ENCODE results near the gene CPN1.

Gene CPN1

GRCh38 chr10:100075426-100076220, 6.0 kb downstream of the CPN1 start:
- no peak for DNase-seq

DNA sequence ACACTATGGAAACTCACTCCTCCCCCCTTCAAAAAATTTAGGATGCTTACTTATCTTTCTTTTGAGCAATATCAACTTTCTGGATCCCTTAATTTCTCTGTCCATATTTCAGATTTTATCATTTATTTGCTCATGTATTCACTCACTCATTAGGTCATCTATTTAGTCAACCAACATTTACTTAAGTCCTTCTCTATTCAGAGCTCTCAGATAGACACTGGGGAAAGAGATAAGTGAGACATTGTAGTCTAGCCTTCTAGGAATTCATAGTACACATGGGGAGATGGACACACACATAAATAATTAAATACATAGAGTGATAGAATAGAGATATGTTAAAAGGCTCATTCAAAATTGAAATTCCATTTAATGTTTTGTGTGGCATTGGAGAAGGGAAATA, 9.2 kb downstream of the CPN1 start:
- no peak for DNase-seq

DNA sequence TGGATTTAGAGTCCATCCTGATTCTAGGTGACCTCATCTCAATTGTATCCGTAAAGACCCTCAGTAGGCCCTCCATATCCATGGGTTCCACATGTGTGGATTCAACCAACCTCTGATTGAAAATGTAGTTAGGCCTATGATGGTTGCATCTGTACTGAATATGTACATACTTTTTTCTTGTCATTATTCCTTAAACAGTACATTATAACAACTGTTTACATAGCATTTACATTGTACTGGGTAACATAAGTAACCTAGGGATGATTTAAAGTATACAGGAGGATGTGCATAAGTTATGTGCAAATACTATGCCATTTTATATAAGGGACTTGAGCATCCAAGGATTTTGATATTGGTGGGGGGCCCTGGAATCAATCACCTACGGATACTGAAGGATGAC, 10.1 kb downstream of the CPN1 start:
- no peak for DNase-seq

DNA sequence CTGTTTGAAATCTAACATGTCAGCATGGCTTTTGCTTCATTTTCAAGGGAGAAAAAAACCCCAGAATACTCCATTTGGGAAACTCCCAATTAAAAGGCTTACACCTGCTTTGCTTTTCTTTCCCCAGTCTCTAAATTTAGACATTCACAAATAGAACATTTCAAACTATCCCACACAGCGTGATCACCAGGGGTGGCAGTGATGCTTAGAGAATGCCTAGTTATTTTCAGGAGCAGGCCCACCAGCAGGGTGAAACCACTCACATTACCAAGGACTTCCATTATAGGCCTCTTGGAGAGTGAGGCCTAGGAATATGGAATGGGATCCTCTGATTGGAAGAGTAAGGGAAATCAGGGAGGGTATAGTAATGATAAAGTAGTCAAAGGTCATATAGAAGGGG, 14.2 kb downstream of the CPN1 start:
- no peak for DNase-seq

- no peak for DNase-seq
These were observed 16.5 kb downstream of the CPN1 start for GRCh38 chr10:100065084-100065660.

- no peak for DNase-seq
These were observed 20.3 kb downstream of the CPN1 start for GRCh38 chr10:100061401-100061800.

DNA sequence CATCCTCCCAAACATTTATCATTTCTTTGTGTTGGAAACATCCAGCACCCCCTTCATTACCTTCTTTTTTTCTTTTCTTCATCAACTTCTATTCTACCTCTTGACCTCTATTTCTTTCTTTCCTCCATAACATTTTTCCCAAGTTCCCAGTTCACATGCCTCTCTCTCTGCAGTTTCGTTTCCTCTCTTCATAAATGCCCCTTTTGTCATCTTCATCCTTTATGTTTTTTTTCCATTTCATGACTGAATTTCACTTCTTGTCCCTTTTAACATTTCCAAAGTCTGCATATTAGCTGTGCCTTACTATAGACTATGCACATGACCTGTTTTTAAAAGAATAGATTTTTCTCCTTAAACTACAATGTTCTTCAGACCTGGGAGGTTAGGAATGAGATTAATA, 23.7 kb downstream of the CPN1 start:
- DNase-seq = no peak

GRCh38 chr10:100053686-100054460, 27.8 kb downstream of the CPN1 start:
- DNase-seq = no peak

DNA sequence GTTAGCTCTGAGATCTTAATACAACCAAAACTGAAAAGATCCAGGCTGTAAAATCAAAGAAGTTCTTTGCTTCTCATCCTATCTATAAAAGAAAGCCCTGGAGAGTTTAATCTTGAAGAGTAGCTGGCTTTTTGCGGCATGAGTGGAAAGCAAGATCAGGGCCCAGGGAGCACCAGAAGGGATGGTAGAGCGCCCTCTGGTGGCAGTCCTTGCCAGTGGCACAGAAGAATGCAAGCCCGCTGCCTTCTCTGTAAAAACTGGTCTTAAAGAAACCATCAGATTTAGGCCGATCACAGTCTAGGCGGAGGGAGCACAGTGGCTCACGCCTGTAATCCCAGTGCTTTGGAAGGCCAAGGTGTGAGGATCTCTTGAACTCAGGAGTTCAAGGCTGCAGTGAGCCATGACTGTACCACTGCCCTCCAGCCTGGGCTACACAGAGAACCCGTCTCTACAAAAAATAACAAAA, 35.6 kb downstream of the CPN1 start:
- peak; percentile 40 for DNase-seq

- no peak for DNase-seq
These were observed 36.1 kb downstream of the CPN1 start for GRCh38 chr10:100045592-100045991.

DNA sequence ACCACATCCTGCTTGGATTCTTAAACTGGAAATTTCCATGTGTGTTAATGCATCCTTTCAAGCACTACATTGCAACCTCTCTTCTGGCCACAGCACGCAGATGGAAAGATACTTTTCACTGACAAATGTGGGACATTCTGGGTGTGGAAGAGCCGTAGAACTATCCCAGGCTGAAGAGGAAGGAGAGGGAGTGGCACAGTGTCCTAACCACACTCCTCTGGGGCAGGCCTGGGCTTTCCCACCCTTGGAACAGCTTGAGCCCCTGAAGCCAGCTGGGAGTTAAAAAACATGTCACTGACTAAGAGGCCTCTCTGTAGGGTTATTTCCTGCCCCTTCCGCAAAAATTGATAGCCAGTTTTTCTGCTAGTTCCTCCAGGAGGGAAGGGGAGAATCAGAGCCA, 37.9 kb downstream of the CPN1 start:
- DNase-seq = no peak

- DNase-seq = no peak
These were observed 38.3 kb downstream of the CPN1 start for GRCh38 chr10:100043344-100043743.

DNA sequence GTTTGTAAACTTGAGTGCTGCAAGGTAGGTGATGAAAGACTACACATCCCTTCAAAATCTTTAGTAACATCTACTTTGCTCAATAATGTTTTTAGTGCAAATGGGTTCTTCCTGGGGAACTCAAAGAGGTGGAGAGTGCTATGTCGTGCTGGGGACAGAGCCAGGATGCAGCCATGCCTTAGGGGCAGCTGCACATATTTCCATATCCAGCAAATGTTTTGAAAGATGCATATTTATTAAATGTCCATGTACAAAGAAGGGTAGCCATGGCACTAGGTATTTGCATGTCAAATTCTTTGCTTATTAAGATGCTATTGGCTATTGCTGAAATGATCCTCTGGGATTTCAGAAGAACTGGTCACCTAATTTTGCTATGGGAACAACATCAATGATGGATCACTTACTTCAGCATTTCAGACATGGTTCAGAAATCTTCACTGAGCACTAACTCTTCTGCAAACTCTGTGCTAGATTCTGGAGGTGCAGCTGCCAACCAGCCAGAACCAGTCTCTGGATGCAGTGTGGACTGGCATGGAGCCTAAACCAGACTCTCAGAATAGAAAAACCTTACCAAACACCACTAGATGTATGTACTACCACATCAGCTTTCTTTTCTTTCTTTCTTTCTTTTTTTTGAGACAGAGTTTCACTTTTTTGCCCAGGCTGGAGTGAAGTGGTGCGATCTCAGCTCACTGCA, 40.2 kb downstream of the CPN1 start:
- no peak for DNase-seq

DNA sequence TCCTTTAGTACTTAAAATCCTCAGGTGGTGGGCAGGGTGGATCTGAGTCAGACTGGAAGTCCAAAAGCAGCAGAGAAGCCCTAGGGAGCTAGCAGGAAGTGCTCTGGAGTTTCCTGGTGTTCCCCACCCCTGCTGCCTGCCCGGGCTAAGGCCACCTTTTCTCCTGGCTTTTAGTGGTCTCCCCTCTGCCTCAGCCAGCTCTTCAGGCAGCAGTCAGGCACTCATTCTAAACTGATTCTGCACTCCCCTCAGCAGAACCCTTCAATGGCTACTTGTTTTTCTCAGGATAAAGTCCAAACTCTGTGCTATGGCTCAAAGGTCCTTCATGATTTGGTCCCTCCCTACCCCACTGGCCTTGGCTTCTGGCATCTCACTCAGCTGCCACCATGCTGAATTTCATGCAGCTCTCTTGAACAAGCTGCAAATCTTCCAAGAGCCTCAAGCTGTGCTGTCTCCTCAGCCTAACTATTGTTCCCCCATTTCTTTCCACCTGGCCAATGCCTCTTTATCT, 43.1 kb downstream of the CPN1 start:
- no peak for DNase-seq

DNA sequence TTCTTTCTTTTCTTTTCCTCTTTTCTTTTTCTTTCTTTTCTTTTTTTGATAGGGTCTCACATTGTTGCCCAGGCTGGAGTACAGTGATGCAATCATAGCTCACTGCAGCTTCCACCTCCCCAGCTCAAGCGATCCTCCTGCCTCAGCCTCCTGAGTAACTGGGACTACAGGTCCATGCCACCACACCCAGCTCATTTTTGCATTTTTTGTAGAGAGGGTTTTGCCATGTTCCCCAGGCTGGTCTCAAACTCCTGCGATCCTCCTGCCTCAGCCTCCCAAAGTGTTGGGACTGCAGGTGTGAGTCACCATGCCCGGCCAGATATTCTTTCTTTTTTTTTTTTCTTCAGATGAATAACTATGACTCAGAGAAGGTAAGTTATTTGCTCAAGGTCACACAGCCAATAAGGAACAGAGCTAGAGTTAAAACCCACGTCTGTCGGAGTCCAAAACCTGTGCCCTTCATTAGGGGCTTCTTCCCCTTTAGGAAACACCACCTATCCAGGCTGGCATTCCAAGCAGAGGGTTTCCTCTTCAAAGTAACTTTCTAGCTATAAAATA, 43.8 kb downstream of the CPN1 start:
- no peak for DNase-seq

DNA sequence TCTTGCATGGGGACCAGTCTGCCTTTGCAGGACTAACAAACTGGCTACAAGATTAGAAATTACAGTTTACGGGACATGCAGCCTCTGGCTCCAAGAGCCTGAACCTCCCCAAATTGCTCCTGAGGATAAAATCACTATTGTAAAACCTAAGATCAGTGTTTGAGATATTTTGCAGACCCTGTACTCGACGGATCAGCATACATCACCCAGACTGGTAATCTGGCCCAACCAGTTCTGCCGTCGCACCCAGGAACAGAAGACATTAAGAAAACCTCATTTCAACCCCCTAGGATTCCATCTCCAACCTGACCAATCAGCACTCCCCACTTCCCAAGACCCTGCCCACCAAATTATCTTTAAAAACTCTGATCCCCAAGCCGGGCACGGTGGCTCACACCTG, 44.8 kb downstream of the CPN1 start:
- no peak for DNase-seq

DNA sequence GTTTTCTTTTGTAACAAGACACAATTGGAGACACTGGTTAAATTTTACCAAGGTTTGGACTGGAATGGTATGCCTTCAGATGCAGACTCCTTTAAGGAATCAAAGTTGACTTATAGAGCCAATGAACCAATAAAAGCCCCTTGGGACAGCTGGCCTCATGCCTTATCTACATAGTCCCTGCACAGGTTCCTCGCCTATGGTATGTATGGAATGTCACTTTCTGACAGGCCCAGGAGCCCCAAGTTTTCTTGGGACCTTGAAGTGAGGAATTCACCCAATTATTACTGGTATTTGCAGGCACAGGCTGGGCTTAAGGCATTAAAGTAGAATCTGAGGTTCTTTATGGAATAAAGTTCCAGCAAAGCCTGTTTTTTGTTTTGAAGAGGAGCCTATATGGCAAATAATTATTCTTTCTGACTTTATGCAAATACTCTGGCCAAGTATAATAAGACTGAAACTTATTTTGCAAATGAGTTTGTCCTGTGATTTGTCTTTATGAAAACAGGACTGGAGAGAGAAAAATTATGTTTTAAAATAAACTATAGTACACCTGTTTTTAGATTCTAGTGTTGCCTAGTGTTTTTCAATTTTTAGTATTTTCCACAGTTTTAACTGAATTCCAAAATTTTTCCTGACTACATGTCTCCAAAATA, 47.8 kb downstream of the CPN1 start:
- no peak for DNase-seq

DNA sequence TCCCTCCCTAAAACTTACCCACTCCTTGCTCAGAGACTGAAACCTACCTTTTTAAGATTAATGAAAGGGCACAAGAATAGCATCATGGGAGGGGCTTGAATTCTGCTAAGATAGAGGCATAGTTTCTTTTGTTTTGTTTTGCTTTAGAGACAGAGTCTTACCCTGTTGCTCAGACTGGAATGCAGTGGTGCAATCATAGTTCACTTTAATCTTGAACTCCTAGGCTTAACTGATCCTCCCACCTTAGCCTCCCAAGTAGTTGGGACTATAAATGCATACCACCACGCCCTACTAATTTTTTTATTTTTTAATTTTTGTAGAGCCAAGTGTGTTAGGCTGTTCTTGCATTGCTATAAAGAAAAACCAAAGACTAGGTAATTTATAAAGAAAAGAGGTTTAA, 54.3 kb downstream of the CPN1 start:
- no peak for DNase-seq

DNA sequence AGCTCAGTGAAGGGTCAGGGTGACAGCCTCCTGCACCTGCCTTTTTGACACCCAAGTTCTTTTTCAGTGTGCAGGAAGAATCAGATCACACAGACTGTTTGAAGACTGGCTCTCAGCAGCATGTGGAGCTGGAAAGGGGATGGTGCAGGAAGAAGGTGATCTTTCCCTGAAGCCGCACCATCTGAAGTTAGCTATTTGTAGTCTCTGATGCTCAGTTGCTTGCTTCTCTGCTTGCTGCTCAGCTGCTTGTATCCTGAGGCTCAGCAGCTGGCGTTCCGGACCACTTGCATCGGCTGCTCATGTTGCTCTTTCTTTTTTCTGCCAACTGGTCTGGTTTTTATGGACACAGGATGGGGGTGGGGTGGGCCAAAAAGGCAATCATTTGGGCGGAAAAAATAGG, 56.1 kb downstream of the CPN1 start:
- DNase-seq = peak; percentile 39

DNA sequence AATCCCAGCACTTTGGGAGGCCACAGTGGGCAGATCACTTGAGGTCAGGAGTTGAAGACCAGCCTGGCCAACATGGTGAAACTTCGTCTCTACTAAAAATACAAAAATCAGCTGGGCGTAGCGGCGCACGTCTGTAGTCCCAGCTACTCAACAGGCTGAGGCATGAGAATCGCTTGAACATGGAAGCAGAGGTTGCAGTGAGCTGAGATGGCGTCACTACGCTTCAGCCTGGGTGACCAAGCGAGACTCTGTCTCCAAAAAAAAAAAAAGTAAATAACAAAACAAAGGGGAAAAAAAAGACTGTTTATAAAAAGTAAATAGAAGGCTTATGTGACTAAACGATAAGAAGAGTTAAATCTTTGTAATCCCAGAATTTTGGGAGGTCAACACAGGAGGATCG, 56.9 kb downstream of the CPN1 start:
- no peak for DNase-seq

GRCh38 chr10:100022403-100022802, 59.3 kb downstream of the CPN1 start:
- DNase-seq = no peak

DNA sequence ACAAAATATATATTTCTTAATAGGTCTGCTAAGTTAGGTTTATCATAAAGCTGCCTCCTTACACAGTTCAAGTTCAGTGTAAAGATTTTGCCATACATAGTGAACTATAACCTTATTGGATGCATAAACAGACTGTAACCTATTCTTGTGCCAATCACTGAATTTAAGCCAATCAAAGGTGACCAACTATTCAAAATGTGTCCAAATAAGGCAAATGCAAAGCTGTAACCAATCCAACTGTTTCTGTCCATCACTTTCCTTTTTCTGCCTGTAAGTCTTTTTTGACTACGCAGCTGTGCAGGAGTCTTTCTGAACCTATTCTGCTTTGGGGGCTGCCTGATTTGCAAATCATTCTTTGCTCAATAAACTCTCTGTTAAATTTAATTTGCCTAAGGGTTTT, 60.3 kb downstream of the CPN1 start:
- DNase-seq = no peak

Measured in NCI-H2171 (cell line).